Measurements from ENCODE around the gene ADGB.
"Not testable (repeated sequence)": the region's sequence is repeated elsewhere in the genome, so short reads cannot be mapped to it uniquely, and the experiment has no call there.

Gene ADGB

GRCh38 chr6:146770275-146770964 is 171.6 kb downstream of the ADGB start:
- DNase-seq, result no peak

- peak; percentile 28 for DNase-seq
Measured at GRCh38 chr6:146770965-146771735, 172.4 kb downstream of the ADGB start.

- DNase-seq, result no peak
Measured at GRCh38 chr6:146775220-146775619, 176.4 kb downstream of the ADGB start.

GRCh38 chr6:146781836-146782235 is 183.1 kb downstream of the ADGB start:
- DNase-seq, result no peak

- DNase-seq, result peak; percentile 30
Measured at GRCh38 chr6:146785001-146785585, 186.3 kb downstream of the ADGB start.

GRCh38 chr6:146787876-146788508 is 189.2 kb downstream of the ADGB start:
- DNase-seq, result no peak

- DNase-seq, result no peak
Measured at GRCh38 chr6:146790561-146791091, 191.9 kb downstream of the ADGB start.

GRCh38 chr6:146791930-146792329 is 193.2 kb downstream of the ADGB start:
- DNase-seq, result no peak

- not testable (repeated sequence) for DNase-seq
Measured at GRCh38 chr6:146793218-146793617, 194.4 kb downstream of the ADGB start.

GRCh38 chr6:146795479-146796133 is 196.8 kb downstream of the ADGB start:
- DNase-seq, result no peak

- DNase-seq, result not testable (repeated sequence)
Measured at GRCh38 chr6:146803167-146803566, 204.4 kb downstream of the ADGB start.

GRCh38 chr6:146803601-146804000 is 204.8 kb downstream of the ADGB start:
- no peak for DNase-seq

- DNase-seq, result no peak
Measured at GRCh38 chr6:146805546-146806325, 207.0 kb downstream of the ADGB start.

- DNase-seq, result not testable (repeated sequence)
Measured at GRCh38 chr6:146809014-146809413, 210.2 kb downstream of the ADGB start.

GRCh38 chr6:146812811-146813321 is 214.1 kb downstream of the ADGB start:
- not testable (repeated sequence) for DNase-seq

GRCh38 chr6:146813554-146813953 is 214.8 kb downstream of the ADGB start:
- DNase-seq, result no peak

- no peak for DNase-seq
Measured at GRCh38 chr6:146814148-146814750, 215.5 kb downstream of the ADGB start.

GRCh38 chr6:146815511-146816462 is 217.0 kb downstream of the ADGB start:
- not testable (repeated sequence) for DNase-seq

- DNase-seq, result no peak
Measured at GRCh38 chr6:146819596-146820320, 221.0 kb downstream of the ADGB start.

Measured in stimulated activated CD4-positive, alpha-beta T cell treated with anti-CD3 and anti-CD28 coated beads, Interleukin-4, amount 100 ng/mL, for 24 hours (primary cell).